NCI-H1694 (cell line): ENCODE results near the gene DSC1.

Experiments used
- DNase-seq: peaks from one replicate; lab custom pipeline; 2025; lab: John Stamatoyannopoulos, UW

Gene DSC1

DNA sequence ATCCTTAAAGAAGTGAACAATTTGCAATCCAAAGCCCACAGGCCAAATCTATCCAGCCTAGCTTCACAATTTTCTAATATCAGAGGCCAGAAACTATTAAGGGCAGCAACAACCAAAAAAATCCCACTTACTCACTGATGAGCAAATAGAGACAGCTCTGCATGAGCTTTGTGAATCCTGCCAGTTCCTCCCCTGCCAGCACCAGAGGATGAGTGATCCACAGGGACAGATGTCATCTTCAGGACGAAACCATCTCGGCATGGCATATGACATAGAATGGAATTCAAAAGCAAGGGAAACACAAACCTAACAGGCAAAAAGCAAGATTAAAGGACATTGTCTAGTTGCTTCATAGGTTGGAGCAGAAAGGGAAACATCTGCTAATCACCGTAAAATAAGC is 58.2 kb downstream of the DSC1 start:
- DNase-seq: no peak

DNA sequence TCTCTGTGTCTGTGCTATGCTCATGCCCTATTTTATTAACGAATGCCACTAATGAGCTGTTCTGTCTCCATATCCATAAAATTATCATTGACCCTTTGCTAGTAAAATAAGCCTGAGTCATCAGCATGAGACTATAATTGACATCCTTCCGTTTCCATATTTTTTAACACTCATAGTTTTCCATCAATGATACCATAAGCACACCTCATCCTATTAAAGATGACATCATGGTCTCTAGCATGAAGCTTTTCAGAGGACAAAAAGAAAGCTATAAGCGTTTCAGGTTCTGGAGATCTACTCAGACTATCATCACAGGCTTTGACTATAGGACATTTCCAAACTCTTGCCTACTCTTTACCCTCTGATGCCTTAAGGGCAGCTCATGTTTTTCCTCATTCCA is 59.2 kb downstream of the DSC1 start:
- DNase-seq: no peak

DNA sequence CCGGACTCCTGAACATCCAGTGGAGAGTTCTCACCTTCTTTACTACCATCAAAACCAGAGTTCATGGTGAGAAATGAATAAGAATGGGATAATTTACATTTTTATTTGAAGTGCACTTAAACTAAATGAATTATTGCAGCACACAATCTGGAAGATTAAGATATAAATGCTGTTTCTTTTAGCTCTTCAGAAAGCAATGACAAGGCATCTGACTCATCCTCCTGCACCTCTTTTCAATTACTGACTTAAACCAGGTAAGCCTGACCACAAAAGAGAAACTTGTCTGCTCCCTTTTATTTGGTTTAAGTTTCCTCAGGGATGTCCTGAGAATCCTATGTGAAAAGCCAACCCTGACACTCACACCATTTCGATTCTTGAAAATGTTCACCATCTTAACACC is 59.7 kb downstream of the DSC1 start:
- no peak for DNase-seq

DNA sequence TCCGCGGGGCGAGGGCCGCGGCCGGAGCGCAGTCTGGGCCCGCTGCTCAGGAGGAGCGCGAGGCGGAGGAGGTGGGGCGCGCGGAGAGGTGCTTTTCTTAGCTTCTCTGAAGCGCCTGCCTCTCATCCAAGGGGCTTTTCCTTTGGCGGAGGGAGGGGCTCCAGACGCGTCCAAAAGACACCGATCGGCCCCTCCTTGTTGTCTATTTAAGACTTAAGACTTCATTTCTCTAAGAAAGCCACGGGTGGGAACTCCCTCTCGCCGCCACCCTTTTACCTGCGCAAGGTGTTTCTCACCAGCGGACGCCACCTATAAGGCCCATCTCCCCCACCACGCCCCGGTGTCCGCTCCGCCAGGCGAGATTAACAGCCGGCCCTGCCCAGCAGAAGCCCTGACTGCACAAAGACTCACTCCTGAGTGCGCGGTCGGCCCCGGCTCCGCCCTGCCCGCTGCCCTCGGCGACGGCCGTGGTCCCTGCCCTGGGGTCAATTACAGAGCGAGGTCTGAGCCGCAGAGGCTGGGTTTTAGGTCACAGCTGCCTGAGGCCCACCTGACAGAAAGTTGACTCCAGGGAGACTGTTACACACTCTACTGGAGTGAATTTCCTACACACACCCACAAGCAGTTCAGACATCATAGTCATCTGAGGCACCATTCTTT is 60.5 kb downstream of the DSC1 start, which contains the start of gene DSC2:
Gene DSC2 (minus strand): TSS at position 397 of the 660 bp plus-strand sequence. CDS start 450 bp downstream, outside the sequence.
- no peak for DNase-seq

DNA sequence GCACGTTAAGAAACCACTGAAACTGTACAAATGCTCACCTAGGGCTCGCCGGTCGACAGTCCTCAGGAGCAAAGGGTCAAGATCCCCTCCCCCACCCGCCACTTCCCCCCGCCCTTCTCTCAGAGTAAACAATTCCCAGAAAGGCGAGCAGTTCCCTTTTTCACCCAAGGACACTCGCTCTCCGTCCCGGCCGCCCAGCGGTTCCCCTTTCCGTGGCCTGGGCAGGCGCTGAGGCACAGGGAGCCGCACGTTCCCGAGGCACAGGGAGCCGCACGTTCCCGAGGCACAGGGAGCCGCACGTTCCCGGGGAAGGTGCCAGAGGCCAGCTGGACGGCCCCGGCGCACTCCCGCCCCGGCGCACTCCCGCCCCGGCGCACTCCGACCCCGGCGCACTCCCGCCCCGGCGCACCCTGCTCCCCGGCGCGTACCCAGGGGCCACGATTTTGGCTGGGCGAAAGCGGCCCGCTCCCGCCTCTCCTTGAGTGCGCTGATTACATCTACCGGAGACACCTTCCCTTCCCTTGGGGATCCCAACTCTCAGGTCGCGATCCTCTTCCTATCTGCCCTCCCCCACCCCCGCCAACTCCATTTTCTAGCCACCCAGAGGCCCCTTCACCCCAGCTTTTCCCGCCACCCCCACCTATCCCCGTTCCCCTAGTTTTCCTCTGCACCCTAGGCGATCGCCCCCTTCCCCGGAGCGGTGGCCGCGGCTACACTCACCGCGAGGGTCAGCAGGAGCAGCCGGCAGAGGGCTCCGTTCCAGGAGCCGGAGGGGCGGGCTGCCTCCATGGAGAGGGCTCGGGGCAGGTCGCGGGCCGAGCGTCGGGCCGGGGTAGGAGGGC is 61.3 kb downstream of the DSC1 start:
- DNase-seq: no peak

DNA sequence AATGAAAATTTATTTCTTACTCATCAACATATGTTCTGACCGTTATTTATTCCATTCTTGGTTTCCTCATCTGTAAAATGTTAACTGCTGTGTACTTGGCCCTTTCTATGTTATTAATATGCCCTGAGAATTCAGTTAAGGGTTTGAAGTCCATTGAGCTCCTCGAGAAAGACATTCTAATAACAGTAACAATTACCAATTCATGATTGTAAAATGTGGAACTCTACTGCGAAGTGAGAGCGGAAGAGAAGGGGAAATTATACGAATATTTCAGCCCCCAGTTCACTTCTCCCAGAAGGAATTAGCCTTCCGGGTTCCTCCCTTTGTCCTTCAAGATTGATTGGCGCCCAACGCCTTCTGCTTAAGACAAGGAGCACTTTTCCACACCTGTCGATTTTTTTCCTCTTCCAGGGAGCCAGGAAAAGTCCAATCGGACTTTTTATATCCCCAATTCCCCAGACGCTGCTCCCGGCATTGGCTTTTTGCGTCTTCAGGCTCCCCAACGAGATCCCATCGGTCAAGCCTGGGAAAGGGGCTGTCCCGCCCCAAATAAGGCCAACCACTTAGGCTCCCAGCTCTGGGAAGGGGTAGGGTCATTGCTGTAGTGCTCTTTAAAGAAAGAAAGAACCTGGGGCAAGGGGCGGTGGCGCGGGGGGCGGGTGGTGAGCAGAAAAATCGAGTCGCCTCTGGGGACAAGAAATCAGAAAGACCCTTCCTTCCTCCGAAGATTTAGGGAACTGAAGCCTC is 62.0 kb downstream of the DSC1 start:
- DNase-seq: no peak

DNA sequence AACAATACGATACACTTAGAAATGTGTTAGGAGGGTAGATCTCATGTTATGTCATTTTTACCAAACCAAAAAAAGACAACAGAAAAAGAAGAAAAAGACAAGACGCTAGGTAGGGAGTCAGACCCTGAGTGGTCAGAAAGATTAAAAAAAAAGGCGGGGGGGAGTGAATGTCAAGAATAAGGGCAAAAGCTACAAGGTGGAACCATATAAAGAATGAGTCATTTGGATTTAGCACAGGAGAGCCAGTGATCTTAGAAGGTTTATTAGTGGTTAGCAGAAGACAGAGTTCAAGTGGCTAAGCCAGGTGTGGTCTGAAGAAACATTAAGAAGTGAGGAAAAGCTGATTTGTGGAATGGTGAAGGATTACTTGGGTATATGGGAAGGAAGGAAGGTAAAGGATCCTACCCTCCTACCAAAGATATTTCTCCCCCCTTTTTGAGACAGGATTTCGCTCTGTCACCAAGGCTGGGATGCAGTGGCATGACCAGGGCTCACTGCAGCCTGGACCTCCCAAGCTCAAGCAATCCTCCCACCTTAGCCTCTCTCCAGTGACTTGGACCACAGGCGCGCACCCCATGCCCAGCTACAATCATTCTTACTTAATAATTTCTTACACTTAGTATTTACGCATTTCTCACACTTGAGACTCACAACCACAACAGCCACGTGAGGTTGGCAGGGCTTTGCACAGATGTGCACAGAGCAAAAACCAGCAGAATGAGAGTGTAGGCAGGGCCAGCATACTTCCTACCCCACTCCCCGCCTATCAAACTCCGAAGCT is 63.0 kb downstream of the DSC1 start:
- DNase-seq: no peak

DNA sequence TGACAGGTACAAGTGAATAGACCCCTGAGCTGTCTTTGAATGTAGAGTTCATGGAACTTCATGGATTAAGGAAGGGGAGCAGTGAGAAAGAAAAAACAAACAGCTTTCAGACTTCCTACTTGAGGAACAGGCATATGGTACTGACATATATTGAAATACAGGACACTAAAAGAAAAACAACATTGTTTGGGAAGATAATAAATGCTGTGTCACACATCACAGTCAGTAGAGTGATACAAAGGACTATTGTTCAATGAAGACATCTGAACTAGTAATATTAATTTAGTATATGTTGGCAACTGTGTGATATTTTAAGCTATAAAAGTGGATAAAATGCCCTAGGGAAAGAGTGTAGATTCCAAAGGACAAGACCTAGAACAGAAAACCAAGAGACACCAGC is 63.8 kb downstream of the DSC1 start:
- no peak for DNase-seq

DNA sequence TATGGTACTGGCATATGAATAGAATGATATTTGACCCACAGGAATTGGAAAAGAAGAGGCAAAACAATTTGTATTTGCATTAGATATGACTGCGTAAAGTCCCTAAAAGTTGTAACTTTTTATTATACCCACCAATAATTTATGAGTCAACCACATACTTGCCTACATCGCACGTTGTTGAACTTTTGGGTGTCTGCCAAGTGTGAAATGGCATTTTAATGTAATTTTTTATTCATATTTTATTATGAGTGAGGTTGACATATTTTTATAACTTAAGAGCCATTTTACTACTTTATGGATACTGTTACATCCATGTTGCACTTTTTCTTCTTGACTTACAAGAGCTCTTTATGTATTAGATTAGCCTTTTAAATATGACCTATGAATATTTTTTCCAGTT is 65.0 kb downstream of the DSC1 start:
- no peak for DNase-seq

DNA sequence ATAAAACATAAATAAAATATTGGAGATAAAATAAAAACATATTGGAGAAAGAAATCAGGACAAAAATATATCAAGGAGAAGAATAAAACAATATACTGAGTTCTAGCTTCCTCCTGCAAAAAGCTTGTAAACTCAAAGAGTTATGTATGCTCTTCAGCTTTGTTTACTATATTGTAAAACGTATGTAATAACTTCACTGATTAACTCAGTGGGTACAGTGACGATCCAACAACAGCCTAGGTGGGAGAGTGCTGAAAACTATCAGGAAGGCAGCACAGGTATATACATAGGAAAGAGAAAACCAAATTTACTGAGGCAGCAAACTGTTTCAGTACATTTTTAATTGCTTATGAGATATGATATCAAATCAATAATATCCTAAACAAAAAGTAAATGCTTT is 68.8 kb downstream of the DSC1 start:
- DNase-seq: no peak

DNA sequence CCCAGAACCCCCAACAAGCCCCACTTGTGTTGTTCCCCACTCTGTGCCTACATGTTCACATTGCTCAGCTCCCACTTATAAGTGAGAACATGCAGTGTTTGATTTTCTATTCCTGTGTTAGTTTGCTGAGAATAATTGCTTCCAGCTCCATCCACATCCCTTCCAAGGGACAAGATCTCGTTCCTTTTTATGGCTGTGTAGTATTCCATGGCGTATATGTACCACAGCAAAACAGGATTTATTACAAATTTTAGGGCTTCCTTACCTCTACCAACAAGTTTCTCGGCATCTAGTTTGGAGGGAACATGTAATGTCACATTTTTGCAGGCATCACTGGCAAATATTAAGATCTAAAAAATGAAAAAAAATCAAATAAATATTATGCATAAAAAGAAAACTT is 69.4 kb downstream of the DSC1 start:
- DNase-seq: no peak

DNA sequence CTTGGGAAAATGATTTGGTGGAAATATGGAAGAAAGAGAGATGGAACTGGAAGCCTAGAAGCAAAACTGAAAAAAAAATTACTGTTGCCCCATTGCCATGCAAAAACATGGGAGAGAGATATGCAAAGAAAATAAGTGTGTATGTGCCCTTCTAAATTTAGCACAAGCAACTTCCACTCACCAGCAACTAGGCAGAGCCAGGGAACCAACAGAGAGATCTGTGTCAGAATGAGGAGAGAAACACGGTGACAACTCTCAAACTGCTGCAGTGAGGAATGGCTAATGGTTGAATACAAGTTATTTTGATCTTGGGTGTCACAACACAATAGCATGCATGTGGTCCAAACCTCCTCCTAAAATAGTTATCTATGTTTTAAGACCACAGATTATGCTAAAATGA is 71.3 kb downstream of the DSC1 start:
- DNase-seq: no peak

DNA sequence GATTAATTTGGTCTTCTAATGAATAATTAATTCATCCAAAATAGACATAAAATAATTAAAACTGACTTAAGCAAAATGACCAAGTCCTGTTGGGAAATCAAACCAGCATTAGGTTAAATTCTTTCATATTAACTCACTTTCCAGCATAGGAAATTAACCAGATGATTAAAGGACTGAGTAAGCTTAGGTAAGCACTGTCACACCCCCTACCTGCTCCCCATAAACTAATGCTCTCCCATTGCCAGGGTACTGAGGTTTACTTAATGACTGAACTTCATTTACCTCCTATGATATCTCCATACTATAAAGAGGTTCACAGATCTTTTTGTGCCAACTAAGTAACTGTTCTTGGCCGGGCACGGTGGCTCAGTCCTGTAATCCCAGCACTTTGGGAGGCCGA is 74.1 kb downstream of the DSC1 start:
- no peak for DNase-seq

DNA sequence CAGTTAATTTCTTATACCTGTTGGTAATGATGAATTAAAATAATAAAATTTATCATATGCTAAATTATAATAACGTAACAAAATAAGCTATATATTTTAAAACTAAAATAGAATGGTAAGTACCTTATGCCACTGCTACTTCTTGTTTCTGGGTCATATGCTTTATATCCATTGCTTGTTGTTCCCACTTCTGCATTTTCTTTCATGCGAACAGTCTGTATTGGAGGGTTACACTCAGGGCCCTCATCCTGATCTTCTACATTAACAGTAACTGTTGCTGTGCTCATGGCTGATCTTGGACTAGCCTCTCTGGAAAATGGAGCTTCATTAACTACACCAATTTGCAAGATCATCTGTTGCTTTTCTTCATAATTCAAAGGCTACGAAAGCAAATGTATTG is 82.7 kb downstream of the DSC1 start:
- DNase-seq: no peak
